Esophagus muscularis mucosa (tissue), 4 donors: ENCODE data around the gene RGS3. TPM values are rescaled to one million over a fixed set of nuclear protein-coding genes. Genes with fewer than 3 reads are reported as not detected.

ENCODE experiments used
- DNase-seq: peaks from one replicate; pipeline ENCODE4 v3.0.0-alpha.2; 2017; ENCODE audit errors: extremely low spot score
- H3K27ac ChIP-seq, 4 donors: fragments of 200-600 bp; sonication (generic); replicated peaks in 1 of 4; 1 replicate in 3 of 4; 2 replicates in 1 of 4; pipeline ENCODE4 v1.5.1; 2016 to 2019; ENCODE audit warnings: mild to moderate bottlenecking in 1 of 4
- H3K27me3 ChIP-seq, 4 donors: fragments of 200-600 bp; sonication (generic); one replicate each; pipeline versions ENCODE4 v1.5.1 to v1.6.0; 2016 to 2019
- H3K36me3 ChIP-seq, 4 donors: fragments of 200-600 bp; sonication (generic); one replicate each; pipeline ENCODE4 v1.5.1; 2016 to 2019
- H3K4me1 ChIP-seq, 4 donors: fragments of 200-600 bp; sonication (generic); one replicate each; pipeline ENCODE4 v1.5.1; 2016 to 2019
- H3K4me3 ChIP-seq, 4 donors: fragments of 200-600 bp; sonication (generic); 1 replicate in 2 of 4; 2 replicates in 2 of 4; pipeline ENCODE4 v1.5.1; 2016 to 2019; ENCODE audit warnings: mild to moderate bottlenecking in 4 of 4, moderate library complexity in 1 of 4
- H3K9me3 ChIP-seq, 4 donors: fragments of 200-600 bp; sonication (generic); 1 replicate in 3 of 4; 2 replicates in 1 of 4; pipeline ENCODE4 v1.5.1; 2016 to 2019
- CTCF ChIP-seq, 3 experiments: fragments of 200-600 bp in 2 of 3; fragments of 450-650 bp in 1 of 3; sonication (generic) in 2 of 3; IDR thresholded peaks; one replicate each; pipeline ENCODE4 v1.5.1; 2017 to 2019; ENCODE audit warnings: antibody characterized with exemption in 3 of 3, mild to moderate bottlenecking in 2 of 3, moderate library complexity in 1 of 3
- EP300 ChIP-seq: sonication (generic); formaldehyde crosslinking; IDR thresholded peaks from one replicate; pipeline ENCODE4 v1.6.1; 2017; ENCODE audit warnings: antibody characterized with exemption
- POLR2A ChIP-seq: fragments of 450-650 bp; IDR thresholded peaks from one replicate; pipeline ENCODE4 v1.6.1; 2017; ENCODE audit warnings: antibody characterized with exemption, moderate library complexity, mild to moderate bottlenecking, low read depth
- POLR2AphosphoS5 ChIP-seq, 2 donors: sonication (generic); formaldehyde crosslinking; IDR thresholded peaks; one replicate each; pipeline ENCODE4 v1.6.1; 2017; ENCODE audit warnings: antibody characterized with exemption in 2 of 2
- WGBS: methylation state at CpG from one replicate; pipeline ENCODE4 v1.1.5; 2018; 5-methylcytosine and 5-hydroxymethylcytosine counted together
- intact Hi-C: fragments of 100-400 bp; cut with DNase I; formaldehyde crosslinking; loops from one replicate; pipeline ENCODE4 v1.15.1; 2023
- total RNA-seq, 4 donors: library from RNA; depleted of rRNA; stranded (reverse); fragments of >200 nt; gene quantifications; one replicate each; pipeline versions ENCODE4 v1.1.0 to v1.2.1, GENCODE V29; 2016

Gene RGS3
- total RNA-seq, 4 donors from 2014 or later: 37.3 to 121 (median 68.5) TPM

GRCh38 chr9:113590991-113591898 is 127.7 kb downstream of the RGS3 start:
- no peaks in the 10 kb centered on the region for H3K27me3 ChIP-seq
- peaks cover 74 to 92% (median 87%) of the 10 kb centered on the region in 4 donors for H3K4me1 ChIP-seq
- peak; percentile 96 for DNase-seq
- intact Hi-C loops: loop anchor here (1.0 to 2.0 kb wide), 2 partner anchors 64 to 144 kb away; no protein-coding TSS in a partner anchor
- peak overlapping the region; percentile 36 to 83 (median 72) for H3K27ac ChIP-seq
- WGBS: 73% methylated on average over 13 of the region's 20 CpGs
- peaks cover under 1 to 19% (median 14%) of the 10 kb centered on the region in 4 donors for H3K36me3 ChIP-seq
- H3K9me3 ChIP-seq: no peaks in the 10 kb centered on the region
- no peak overlapping the region for H3K4me3 ChIP-seq
- TF ChIP-seq POLR2AphosphoS5 (IDR thresholded peaks at IDR 0.05) (peak in 1 of 2 donors; percentile 66), CTCF (IDR thresholded peaks at IDR 0.05) (peak; percentile 88 to 97 (median 89)), POLR2A (no peak)

GRCh38 chr9:113591899-113592625 is 128.5 kb downstream of the RGS3 start:
- intact Hi-C loops: loop anchor here (1.0 to 2.0 kb wide), 2 partner anchors 63 to 145 kb away; no protein-coding TSS in a partner anchor
- 81% methylated on average over 6 of the region's 7 CpGs for WGBS
- no peaks in the 10 kb centered on the region for H3K9me3 ChIP-seq
- H3K4me1 ChIP-seq: peaks cover 72 to 92% (median 89%) of the 10 kb centered on the region in 4 donors
- H3K27ac ChIP-seq: peak overlapping the region; percentile 75 to 84 (median 82)
- no peak overlapping the region for H3K4me3 ChIP-seq
- H3K27me3 ChIP-seq: no peaks in the 10 kb centered on the region
- no peak for DNase-seq
- peaks cover 9 to 27% (median 19%) of the 10 kb centered on the region in 4 donors for H3K36me3 ChIP-seq
- TF ChIP-seq CTCF (IDR thresholded peaks at IDR 0.05) (no peak), EP300 (no peak), POLR2A (no peak), POLR2AphosphoS5 (IDR thresholded peaks at IDR 0.05) (no peak)

- no peaks in the 10 kb centered on the region for H3K9me3 ChIP-seq
- H3K27ac ChIP-seq: peak overlapping the region; percentile 75 to 84 (median 82)
- no peaks in the 10 kb centered on the region for H3K27me3 ChIP-seq
- peaks cover 72 to 92% (median 89%) of the 10 kb centered on the region in 4 donors for H3K4me1 ChIP-seq
- 71% methylated on average over 6 of the region's 6 CpGs for WGBS
- DNase-seq: no peak
- intact Hi-C loops: no loop called here
- no peak for TF ChIP-seq CTCF (IDR thresholded peaks at IDR 0.05)
- H3K36me3 ChIP-seq: peaks cover 16 to 37% (median 29%) of the 10 kb centered on the region in 4 donors
- H3K4me3 ChIP-seq: peak overlapping the region; percentile 58 to 65 (median 58)
Observed at GRCh38 chr9:113592876-113593575, 129.5 kb downstream of the RGS3 start.

GRCh38 chr9:113593682-113594281 is 130.3 kb downstream of the RGS3 start:
- TF ChIP-seq POLR2AphosphoS5 (IDR thresholded peaks at IDR 0.05): peak; percentile 93 to 97
- no peak for TF ChIP-seq EP300
- peak; percentile 47 for TF ChIP-seq POLR2A
- peak in 1 of 3 experiments; percentile 19 for TF ChIP-seq CTCF (IDR thresholded peaks at IDR 0.05)
- intact Hi-C loops: no loop called here
- H3K27ac ChIP-seq: peak overlapping the region; percentile 75 to 84 (median 82)
- H3K27me3 ChIP-seq: no peaks in the 10 kb centered on the region
- peak overlapping the region; percentile 58 to 65 (median 58) for H3K4me3 ChIP-seq
- no peaks in the 10 kb centered on the region for H3K9me3 ChIP-seq
- DNase-seq: peak; percentile 96
- H3K36me3 ChIP-seq: peaks cover 16 to 39% (median 34%) of the 10 kb centered on the region in 4 donors
- peaks cover 72 to 92% (median 89%) of the 10 kb centered on the region in 4 donors for H3K4me1 ChIP-seq
- 0% methylated on average over 13 of the region's 15 CpGs for WGBS
